ENCODE results near the gene OLAH. TPM values are rescaled to one million over a fixed set of nuclear protein-coding genes. Genes with fewer than 3 reads are reported as not detected.
A peak's percentile ranks its signal among the peaks of the same experiment; 100 is the strongest.

OLAH gene
- total RNA-seq, 1 experiment from 2014 or later: 0.48 TPM

DNA sequence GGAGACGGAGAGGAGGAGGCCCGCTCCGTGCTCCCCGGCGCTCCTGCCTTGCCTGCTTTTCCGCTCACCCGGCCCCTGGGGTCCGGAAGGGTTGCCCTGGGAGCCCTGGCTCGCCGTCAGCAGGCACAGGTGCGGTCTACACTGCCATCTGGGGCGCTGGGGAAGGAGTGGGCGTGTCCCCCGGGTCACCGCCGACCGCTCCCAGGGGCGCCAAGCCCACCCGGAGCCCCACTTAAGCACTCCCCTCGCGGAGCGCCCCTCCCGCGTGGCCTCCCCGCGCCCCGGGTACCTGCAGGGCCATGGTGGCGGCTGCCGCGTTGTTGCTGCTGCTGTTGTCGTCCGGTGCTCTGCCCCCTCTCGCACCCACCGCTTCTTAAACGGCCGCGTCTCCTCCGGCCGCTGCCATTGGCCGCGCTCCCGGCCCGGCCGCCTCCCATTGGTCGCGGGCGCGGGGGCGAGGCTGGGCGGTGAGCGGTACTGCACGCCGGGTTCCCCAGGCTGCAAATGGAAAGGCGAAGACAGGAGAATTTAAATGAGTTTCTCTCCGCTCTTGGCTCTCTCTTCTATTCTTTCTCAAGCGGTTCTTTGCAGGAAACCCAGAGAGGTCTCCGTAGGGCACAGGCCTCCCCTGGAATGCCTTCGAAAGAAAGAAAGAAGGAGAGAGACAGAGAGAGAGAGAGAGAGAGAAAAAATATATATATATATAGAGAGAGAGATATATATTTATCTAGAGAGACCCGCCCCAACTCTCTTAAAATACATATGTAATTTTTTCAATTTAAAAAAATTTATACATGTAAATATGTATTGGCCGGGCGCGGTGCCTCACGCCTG, 44.9 kb downstream of the OLAH start, which contains the start of gene ACBD7:
TSS of gene ACBD7 (minus strand) at position 349 of the 834 bp plus-strand sequence. CDS start at position 301, 48 bp downstream.
- Mint-ChIP-seq H3K4me3 (peak within 1 kb of the TSS; percentile 69 to 80), H3K27ac (no peak within 1 kb of the TSS; a peak in 1 of 7 replicates), H3K9me3 (no peaks in the 10 kb centered on the region; a peak in 1 of 5 replicates), H3K36me3 (ENCODE audit: insufficient read depth in 1 of 3, low read depth in 3 of 3) (peaks cover 0 to 3% (median 2%) of the 10 kb centered on the region in 3 experiments; a peak in 2 of 7 replicates), H3K4me1 (peaks cover 18 to 20% of the 10 kb centered on the region in 2 experiments), H3K27me3 (ENCODE audit: low read depth) (peaks cover 4% of the 10 kb centered on the region; the same call in 1 of the 2 replicates)
- peak within 1 kb of the TSS; percentile 49 for H3K4me2 ChIP-seq (ENCODE audit: insufficient read depth, insufficient read length, low read length)
- H3K56ac ChIP-seq (ENCODE audit: insufficient read length, low read depth, low read length): no peak within 1 kb of the TSS
- no peak within 1 kb of the TSS for H3K23ac ChIP-seq (ENCODE audit: insufficient read length, low read depth, low read length)
- H3K27me3 ChIP-seq (ENCODE audit: insufficient read depth, low read length): no peaks in the 10 kb centered on the region; the same call in 1 of the 2 replicates
- DNase-seq: peak; percentile 93
- no peaks in the 10 kb centered on the region for H3K79me2 ChIP-seq (ENCODE audit: insufficient read depth, low read length)
- no peak within 1 kb of the TSS for H3T11ph ChIP-seq (ENCODE audit: low read length)
- H4K8ac ChIP-seq (replicated peaks; ENCODE audit: insufficient read length, low read depth, low read length): no peak within 1 kb of the TSS
- no peak within 1 kb of the TSS for H4K5ac ChIP-seq (ENCODE audit: insufficient read length, low read depth, low read length)
- H3K79me1 ChIP-seq (ENCODE audit: insufficient read depth, low read depth, low read length, poor library complexity, severe bottlenecking): no peaks in the 10 kb centered on the region
- TF ChIP-seq CTCF (conservative IDR thresholded peaks at IDR 0.05): peak; percentile 57
- H3K18ac ChIP-seq (ENCODE audit: insufficient read length, low read depth, low read length): peak within 1 kb of the TSS; percentile 79
- no peak within 1 kb of the TSS for H2BK12ac ChIP-seq (ENCODE audit: insufficient read length, low read depth, low read length)
- no peak within 1 kb of the TSS for H2AFZ ChIP-seq (ENCODE audit: low read length)
- no peak within 1 kb of the TSS for H3K27ac ChIP-seq (ENCODE audit: insufficient read length, low read depth, low read length)
- peak within 1 kb of the TSS; percentile 89; the same call in 1 of the 2 replicates for H3K14ac ChIP-seq (ENCODE audit: insufficient read depth, low read length)
- H2AK5ac ChIP-seq (ENCODE audit: insufficient read length, low read length): no peak within 1 kb of the TSS
- no peaks in the 10 kb centered on the region for H4K20me1 ChIP-seq (ENCODE audit: control insufficient read depth, insufficient read depth, insufficient read length)
- no peaks in the 10 kb centered on the region for H3K23me2 ChIP-seq (ENCODE audit: insufficient read length, low read depth, low read length, poor library complexity, severe bottlenecking)
- WGBS (ENCODE audit: extremely low coverage, insufficient read length, low lambda C conversion rate): no CpG with 5 or more reads among the region's 63 CpGs
- no peak within 1 kb of the TSS for H3K4ac ChIP-seq (ENCODE audit: low read depth, low read length)
- no peak within 1 kb of the TSS for H4K91ac ChIP-seq (ENCODE audit: insufficient read length, low read depth, low read length)
- no peak within 1 kb of the TSS for H3K9ac ChIP-seq (ENCODE audit: extremely low read depth, insufficient read length, low read length)
- no peaks in the 10 kb centered on the region for H3K4me1 ChIP-seq (ENCODE audit: insufficient read depth, low read length)
- no peak within 1 kb of the TSS for H2BK20ac ChIP-seq (ENCODE audit: low read depth, low read length, poor library complexity, severe bottlenecking)
- no peaks in the 10 kb centered on the region for H3K9me3 ChIP-seq (ENCODE audit: control insufficient read depth, low read depth, low read length)
- no peak within 1 kb of the TSS for H2BK15ac ChIP-seq (ENCODE audit: low read depth, low read length)
- H2BK120ac ChIP-seq (ENCODE audit: low read depth, low read length, poor library complexity, severe bottlenecking): no peak within 1 kb of the TSS
- H2BK5ac ChIP-seq (ENCODE audit: insufficient read length, low read length): no peak within 1 kb of the TSS
